NCI-H1694 (cell line): ENCODE measurements around the gene CHAMP1.

Source experiments
- DNase-seq: peaks from one replicate; lab custom pipeline; 2025; lab: John Stamatoyannopoulos, UW

CHAMP1 gene, protein sequence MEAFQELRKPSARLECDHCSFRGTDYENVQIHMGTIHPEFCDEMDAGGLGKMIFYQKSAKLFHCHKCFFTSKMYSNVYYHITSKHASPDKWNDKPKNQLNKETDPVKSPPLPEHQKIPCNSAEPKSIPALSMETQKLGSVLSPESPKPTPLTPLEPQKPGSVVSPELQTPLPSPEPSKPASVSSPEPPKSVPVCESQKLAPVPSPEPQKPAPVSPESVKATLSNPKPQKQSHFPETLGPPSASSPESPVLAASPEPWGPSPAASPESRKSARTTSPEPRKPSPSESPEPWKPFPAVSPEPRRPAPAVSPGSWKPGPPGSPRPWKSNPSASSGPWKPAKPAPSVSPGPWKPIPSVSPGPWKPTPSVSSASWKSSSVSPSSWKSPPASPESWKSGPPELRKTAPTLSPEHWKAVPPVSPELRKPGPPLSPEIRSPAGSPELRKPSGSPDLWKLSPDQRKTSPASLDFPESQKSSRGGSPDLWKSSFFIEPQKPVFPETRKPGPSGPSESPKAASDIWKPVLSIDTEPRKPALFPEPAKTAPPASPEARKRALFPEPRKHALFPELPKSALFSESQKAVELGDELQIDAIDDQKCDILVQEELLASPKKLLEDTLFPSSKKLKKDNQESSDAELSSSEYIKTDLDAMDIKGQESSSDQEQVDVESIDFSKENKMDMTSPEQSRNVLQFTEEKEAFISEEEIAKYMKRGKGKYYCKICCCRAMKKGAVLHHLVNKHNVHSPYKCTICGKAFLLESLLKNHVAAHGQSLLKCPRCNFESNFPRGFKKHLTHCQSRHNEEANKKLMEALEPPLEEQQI

DNA sequence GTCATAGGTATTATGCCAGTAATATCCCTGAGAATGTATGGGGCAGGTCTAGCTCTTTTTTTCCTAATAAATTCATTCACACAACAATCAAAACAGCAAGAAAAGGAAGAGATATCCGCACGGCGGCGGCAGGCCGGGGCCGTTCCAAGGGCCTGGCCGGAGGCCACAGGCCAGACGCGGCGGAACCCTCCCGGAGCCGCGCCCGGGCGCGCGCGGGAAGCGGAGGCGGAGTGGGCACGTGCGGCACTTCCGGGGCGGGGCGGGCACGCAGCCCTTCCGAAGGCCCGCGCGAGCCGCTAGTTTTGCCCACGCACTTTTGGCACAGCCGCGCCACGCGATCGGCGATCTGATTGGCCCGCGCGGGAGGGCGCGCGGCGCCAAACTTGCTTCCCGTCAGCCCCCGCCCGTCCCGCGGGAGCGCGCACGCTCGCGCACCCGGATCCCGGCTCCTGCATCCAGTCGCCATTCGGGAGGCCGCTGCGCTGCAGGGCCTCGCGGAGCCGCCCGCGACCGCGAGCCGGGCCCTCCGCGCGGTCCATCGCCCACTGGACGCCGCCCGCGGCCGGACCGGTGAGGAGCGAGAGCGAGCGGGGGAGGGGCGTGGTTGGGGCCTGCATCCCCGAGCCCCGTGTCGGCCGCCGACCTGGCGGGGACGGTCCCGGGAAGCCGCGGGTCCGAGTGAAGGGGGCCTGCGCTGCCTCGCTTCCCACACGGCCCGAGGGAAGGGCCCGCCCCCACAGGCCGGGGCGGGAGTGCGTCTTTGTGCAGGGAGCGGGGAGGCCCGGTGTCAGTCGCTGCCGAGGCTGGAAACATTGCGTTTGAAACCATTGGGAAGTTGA, at the start of gene CHAMP1:
CHAMP1 (plus strand) TSS at position 430 of the 839 bp plus-strand sequence. CDS start 9,340 bp downstream, outside the sequence.
- peak; percentile 90 for DNase-seq

DNA sequence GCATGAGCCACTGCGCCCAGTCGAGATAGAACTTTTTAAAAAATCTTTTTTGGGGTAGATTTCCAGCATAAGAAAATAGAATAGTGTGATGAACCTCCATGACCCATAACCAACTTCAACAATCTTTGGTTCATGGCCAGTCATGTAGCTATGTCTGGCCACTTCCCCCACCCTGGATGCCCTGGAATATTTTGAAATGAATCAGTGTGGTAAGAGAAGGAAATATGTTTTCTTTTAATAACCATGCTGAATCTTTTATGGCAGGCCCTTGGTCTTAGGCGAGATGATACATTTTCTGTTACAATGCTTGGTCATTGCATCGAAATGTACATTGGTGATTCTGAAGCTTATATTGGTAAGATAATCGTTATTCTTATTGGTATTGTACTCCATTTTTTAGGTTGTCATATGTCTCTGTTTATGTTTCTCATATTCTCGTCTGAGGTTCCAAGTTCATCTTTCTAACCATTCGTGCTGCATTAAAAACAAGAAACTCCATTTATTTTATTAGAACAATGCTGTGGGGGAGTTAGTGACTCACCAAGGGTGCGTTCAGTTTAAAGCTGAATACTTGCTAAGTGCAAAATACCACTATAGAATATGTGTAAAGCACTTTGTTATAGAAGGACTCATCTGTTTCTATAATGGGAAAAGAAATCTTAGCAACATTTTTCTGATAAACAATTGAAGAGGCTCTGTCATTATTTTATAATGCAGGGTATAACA, 49.3 kb upstream of the CHAMP1 start:
- no peak for DNase-seq

DNA sequence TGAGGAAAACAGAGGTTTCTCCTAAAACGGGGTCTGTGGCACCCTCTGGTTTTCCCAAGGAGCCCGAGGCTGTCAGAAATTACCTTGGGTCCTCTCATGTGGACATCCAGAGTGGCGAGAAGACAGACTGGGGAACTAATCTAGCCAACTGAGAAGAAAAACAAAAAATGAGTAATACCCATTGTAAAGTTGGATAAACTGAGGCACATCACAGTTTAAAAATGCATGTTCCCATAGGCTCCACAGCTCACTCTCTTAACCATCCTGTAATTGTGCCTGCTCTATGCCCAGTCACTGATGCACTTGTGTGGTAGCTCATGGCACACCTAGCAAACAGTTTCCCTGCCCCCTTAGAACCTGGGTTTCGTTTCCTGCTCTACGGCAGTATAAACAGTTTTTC, 48.1 kb upstream of the CHAMP1 start:
- no peak for DNase-seq

DNA sequence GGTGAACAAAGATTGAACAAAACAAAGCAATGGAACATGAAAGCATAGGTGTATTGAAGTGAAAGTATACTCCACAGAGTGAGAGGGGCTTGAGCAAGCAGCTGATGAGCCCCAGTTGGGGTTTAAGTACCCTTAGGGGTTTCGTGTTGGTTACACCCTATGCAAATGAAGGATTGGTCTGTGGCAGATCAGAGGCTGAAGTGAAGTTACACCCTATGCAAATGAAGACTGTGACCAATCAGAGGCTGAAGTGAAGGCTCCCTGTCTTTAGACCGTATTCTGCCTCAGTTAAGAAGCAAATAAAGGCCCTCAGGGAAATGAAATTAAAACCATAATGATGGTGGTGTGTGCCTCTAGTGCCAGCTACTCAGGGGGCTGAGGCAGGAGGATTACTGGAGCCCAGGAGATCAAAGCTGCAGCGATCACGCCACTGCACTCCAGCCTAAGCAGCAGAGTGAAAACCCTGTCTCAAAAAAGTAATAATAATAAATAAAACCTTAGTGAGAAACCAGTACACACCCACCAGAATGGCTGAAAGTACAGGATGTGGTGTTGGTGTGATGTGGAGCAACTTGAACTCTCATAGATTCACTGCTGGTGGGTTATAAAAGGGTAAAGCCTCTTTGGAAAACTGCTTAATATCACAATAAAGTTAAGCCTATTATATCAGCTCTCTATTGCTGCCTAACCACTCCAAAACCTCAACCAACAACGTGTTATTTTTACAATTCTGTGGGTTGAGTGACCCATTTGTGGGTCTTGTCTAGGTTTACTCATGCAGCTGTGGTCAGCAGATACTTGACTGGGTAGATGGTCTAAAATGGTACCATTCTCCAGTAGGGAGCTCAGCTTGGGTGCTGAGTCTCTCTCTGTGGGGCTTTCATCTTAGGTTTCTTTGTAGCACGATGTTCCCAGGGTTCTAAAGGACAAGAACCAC, 45.7 kb upstream of the CHAMP1 start:
- DNase-seq = no peak

DNA sequence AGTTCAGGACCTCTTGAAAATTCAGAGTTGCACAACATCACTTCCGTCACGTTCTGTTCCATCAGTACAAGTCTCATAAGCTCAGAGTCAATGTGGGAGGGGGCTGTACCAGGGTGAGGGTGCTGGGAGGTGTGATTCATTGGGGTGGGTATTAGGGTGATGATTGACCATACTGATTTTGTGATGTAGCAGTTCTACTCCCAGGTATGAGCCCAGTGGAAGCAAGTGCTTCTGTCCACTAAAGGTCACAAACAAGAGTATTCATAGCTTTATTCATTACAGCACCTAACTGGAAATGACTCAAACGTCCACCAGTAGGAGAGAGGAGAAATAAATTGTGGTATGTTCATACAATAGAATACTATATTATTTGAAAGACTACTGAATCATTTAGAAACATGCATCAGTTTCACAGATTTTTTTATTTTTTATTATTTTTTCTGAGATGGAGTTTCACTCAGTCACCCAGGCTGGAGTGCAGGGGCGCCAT, 45.0 kb upstream of the CHAMP1 start:
- no peak for DNase-seq

DNA sequence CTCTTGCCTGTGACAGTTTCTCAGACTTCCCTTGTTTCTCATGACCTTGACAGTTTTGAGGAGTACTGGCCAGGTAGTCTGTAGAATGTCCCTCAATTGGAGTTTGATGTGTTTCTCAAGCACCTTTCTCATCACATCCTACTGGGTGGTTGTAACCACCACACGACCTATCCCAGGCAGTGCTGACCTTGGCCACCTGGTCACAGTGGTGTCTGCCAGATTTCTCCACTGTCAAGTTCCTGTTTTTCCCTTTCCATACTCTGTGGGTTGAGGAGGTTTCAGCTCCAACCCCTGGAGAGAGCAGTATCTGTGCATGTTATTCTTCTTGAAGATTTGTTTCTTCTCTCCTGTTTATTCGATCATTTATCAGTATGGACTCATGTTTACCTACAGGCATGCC, 41.3 kb upstream of the CHAMP1 start:
- no peak for DNase-seq

DNA sequence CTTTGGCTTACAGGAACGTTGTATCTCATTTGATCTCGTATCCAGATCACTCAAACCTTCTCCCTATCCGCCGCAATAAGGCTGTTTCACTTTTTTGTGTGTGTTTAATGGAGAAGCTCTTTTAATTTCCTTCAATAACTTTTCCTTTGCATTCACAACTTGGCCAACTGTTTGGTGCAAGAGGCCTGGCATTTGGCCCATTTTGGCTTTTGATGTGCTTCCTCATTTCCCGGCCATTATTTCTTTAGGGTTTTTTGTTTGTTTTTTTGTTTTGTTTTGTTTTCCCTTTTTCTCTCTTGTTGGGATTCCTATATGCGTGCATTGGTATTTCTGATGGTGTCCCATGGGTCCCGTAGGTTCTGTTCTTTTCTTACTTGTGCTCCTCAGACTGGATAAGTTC, 39.0 kb upstream of the CHAMP1 start:
- no peak for DNase-seq

DNA sequence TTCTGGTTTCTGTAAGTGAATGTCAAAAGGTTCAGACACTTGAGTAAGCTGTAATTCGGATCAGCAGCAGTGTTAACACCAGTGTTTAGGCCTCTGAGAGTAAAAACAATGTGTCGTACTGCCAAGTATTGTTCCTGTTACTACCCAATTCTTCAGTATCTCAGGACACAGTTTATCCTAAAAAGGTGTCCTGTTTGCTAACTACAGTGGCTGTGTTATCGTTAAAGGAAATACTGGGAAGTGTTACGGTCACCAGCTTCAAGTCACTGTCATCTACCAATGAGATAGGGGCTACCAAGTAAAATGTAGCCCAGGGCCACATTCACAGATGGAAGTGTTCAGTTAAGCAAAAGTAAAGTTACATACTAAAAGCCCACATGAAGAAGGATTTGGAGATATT, 35.2 kb upstream of the CHAMP1 start:
- no peak for DNase-seq

DNA sequence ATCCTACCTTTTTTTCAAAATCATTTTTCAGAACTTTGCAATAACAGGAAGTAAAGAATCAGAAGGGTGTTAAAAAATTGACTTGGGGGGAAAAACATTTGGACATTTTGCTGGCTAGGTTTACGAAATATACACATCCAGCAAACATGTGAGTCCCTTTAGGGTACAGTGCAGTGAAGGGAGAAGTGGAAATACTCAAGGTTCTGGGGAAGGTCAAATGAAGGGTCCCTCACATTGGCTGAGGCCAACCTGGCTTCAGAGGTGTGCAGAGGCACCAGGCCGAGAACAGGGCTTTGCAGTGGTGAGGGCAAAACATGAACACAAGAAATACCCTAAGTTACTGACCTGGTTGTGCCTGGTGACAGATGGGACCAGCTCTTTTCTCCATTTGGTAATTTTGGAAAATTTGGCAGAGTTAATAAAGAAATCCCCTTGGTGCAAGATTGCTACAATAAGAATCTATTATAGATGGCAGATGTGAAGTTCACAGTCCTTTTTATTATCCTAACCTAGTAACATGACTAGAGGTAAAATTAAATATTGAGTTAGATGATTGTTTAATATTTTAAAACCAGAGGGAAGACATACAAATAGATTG, 34.4 kb upstream of the CHAMP1 start:
- no peak for DNase-seq

DNA sequence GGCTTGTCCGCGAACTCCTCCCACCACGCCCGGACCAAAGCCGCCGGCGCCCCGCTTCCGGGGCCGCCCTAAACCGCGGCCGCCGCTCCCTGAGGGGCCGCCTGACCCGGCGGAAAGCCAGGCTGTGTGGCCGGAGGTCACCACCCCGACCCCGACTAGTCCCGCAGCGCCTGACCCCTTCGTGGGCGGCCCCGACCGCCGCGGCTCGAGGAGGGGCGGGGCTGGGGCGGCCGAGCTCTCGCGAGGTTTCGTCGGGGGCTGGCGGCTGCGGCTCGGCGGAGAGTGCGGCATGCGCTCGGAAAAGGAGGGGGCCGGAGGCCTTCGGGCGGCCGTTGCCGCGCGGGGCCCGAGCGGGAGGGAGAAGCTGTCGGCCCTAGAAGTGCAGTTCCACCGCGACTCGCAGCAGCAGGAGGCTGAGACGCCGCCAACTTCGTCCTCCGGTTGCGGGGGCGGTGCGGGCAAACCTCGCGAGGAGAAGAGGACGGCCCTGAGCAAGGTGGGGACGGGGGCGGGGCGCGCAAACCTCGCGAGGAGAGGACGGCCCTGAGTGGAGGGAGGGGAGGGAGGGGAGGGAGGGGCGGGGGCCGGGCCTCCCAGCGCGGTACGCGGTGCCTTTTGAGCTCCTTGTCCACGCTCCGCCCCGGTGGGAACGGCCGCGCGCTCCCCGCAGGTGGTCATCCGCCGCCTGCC, 32.8 kb upstream of the CHAMP1 start, which contains the start of gene UPF3A:
UPF3A (plus strand) TSS at position 251 of the 690 bp plus-strand sequence; CDS start at position 290, 39 bp downstream.
- peak; percentile 83 for DNase-seq

DNA sequence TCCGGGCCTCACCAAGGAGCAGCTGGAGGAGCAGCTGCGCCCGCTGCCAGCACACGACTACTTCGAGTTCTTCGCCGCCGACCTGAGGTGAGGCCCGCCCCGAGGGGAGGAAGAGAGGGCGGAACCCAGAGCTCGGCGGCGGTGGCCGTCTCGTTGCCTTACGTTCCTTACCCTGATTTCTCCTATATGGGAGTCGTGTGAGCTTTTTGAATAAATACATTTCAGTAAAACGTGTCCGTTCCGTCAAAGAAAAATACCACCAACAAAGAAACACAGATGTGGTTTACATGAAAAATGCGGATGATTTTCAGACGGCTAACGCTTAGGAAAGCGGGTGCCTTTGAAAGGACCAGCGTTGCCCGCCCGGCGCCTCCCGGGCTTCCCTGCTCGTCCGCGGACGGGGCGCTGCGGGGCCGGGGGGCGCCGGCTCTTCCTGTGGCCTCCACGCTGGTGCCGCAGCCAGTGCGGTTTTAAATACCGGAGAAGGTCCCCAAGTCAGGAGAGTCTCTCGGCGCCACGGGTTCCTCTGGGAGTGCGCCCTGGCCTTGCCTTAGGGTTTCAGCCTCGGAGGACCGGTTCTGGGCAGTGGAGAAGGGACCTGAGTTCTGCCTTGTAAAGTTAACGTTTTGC, 32.1 kb upstream of the CHAMP1 start:
- DNase-seq = peak; percentile 65

DNA sequence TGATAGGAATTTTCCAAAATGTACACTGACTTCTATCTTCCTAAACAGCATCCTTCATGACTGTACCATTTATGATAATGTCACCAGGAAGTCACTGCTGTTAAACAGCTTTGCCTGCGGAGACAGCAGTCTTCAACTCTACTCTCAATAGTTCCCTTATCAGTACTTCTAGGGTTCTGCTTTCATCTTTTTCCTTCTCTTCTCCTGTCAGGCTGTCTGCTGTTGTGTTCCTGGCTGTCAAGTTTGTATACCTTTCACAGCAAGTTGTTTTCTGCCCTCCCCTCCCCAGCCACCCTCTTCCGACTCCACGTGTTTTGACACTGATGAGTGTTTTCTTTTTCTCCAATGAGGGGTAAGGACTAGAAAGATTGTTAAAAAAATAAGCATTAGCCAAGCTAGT, 30.7 kb upstream of the CHAMP1 start:
- DNase-seq = no peak

DNA sequence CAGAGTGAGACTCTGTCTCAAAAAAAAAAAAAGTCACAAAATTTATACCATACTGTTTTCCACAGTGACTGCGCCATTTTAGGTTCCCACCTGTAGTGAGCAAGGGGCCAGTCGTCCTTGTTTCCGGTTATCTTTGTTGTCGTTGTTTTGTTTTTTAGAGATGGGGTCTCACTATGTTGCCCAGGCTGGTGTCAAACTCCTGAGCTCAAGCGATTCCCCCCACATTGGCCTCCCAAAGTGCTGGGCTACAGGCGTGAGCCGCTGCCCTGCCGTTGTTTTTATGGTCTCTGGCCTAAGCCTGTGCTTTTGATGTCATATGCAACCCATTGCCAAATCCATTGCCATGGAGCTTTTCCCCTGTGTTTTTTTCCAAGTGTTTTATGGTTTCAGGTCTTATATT, 29.6 kb upstream of the CHAMP1 start:
- DNase-seq = no peak

DNA sequence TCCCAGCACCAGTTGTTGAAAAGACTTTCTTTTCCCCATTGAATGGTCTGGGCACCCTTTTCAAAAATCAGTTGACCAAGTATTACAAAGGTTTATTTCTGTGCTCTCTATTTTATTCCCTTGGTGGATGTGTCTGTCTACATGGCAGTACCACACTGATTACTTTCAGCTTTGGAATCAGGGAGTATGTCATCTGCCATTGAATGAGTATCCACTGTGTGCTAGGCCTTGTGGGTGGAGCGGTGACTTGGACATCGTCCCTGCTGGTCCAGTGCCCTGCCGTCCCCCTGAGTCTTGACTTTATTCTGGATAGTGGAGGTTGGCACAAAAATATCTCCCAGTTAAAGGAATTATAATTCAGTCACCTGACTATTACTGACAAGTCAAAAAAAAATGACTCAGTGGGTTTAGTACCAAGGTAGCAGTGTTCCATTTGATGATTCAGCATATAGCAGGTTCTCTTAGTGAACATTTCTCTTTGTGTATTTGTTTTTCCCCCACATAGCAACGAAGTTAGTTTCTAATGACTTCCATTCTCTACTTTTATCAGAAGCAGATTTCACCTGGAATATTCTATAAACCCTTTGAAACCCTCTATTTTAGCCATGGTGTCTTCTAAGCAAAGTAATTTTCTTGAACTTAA, 29.0 kb upstream of the CHAMP1 start:
- no peak for DNase-seq

DNA sequence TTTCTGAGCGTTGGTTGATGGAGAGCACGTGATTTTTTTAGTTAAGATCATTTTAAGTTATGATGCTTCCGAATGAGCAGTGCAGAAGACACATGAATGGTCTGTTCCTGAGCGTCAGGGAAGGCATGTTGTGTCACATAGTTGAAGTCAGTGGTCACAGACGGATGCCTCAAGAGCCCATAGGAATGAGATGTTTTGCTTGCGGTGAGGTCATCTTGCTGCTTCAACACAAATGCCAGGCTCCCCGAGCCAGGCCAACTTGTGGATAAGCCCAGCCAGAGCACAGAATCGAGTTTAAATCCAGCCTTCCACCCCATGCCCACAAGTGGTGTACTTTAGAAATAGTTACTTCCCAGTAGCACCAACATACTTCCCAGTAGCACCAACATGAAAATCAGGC, 27.5 kb upstream of the CHAMP1 start:
- no peak for DNase-seq

DNA sequence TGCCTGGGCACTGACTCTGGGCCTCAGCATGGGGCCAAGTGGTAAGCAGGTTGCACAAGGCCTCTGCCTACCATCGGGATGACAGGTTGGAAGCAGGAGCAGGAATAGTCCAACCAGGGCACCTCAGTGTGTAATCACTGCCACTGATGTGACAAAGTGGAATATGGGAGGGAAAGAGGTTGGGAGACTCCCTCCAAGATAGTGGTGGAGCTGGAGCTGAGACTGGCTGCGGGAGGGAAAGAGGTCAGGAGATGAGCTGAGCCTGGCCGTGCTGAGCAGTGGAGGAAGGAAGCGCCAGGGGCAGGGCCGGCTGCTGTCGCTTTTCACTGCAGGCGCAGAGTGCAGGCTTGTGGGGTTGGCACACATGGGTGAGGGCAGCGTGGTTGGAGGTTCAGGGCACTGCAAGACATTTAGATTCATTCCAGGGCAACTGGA, 26.1 kb upstream of the CHAMP1 start:
- no peak for DNase-seq

DNA sequence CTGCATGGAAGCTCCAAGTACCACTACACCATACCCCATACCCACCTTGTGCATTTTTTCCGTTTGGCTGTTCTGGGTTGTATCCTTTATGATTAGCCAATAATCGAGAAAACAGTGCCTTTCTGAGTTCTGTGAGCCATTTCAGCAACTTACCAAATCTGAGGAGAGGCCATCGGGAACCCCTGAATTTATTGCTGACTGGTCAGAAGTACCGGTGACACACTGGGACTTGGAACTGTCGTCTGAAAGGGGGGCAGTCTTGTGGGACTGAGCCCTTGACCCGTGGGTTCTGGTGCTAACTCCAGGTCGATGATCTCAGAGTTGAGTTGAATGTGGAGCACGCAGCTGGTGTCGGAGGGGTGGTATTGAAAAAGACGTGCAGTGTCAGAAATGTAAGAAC, 17.9 kb upstream of the CHAMP1 start:
- no peak for DNase-seq

DNA sequence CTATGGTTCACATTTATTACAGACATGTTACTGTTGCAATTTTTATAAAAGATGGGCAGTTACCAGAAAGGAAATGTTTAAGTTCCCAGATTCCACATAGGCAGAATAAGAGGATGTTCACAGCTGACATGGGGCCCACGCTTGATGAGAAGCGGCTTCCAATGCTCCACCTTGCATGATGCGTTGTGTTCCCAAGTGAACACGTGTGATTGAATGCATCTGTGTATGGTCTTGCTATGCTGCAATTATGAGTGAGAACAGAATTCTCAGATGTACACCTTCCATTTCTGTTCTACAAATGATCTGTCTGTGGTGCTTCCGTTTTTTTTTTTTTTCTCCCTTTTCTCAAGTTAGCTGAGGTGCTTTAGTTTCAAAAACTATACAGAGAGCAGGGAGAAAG, 17.4 kb upstream of the CHAMP1 start:
- DNase-seq = no peak
